ENCODE measurements around the gene TXNRD1. TPM values are rescaled to one million over a fixed set of nuclear protein-coding genes. Genes with fewer than 3 reads are reported as not detected.

Gene TXNRD1
- total and polyA plus RNA-seq, 2 of the 8 experiments (the other 6 are each of a cell fraction or from before 2014, with no cell fraction given): 56.8 to 127 TPM

- Histone ChIP-seq H4K91ac (replicated peaks; ENCODE audit: insufficient read length, low read length) (no peak overlapping the region), H2BK120ac (replicated peaks; ENCODE audit: low read depth, low read length) (no peak overlapping the region), H3K79me2 (ENCODE audit: control insufficient read depth in 1 of 2, insufficient read depth in 2 of 2, low read length in 2 of 2) (peaks cover 8 to 76% of the 10 kb centered on the region in 2 experiments), H4K5ac (ENCODE audit: insufficient read length, low read depth, low read length) (no peak overlapping the region), H3K56ac (replicated peaks; ENCODE audit: insufficient read length, low read depth, low read length) (no peak overlapping the region), H3K79me1 (ENCODE audit: low read depth, low read length) (no peaks in the 10 kb centered on the region), H2AK5ac (ENCODE audit: low read depth, low read length) (no peak overlapping the region), H3K14ac (ENCODE audit: insufficient read length) (no peak overlapping the region), H3K4me3 (ENCODE audit: extremely low read depth in 1 of 4, insufficient read depth in 2 of 4, low read depth in 3 of 4, low read length in 4 of 4) (no peak overlapping the region), H2BK5ac (ENCODE audit: low read depth, low read length) (no peak overlapping the region), H4K8ac (ENCODE audit: extremely low read depth, insufficient read depth, low read length) (no peak overlapping the region), H2AFZ (ENCODE audit: low read length) (no peak overlapping the region), H2BK20ac (ENCODE audit: low read length) (no peak overlapping the region), H3K9me3 (ENCODE audit: insufficient read depth in 2 of 2, low read depth in 1 of 2, low read length in 1 of 2) (no peaks in the 10 kb centered on the region), H3K4me2 (ENCODE audit: insufficient read depth in 1 of 2, low read depth in 2 of 2, low read length in 2 of 2) (no peak overlapping the region), H3K9ac (replicated peaks in 1 of 4; ENCODE audit: extremely low read depth in 1 of 4, low read depth in 3 of 4, low read length in 3 of 4) (no peak overlapping the region), H3K27me3 (replicated peaks in 1 of 4; ENCODE audit: control insufficient read depth in 3 of 4, extremely low read depth in 1 of 4, insufficient read depth in 3 of 4, low read length in 3 of 4) (no peaks in the 10 kb centered on the region), H3K4me1 (replicated peaks in 1 of 4; ENCODE audit: control insufficient read depth in 3 of 4, insufficient read depth in 4 of 4, low read length in 3 of 4) (peaks cover 3 to 15% (median 5%) of the 10 kb centered on the region in 4 experiments), H3K18ac (ENCODE audit: extremely low read depth, low read length) (no peak overlapping the region), H3K23me2 (ENCODE audit: low read depth, low read length) (peaks cover 3% of the 10 kb centered on the region), H3K36me3 (ENCODE audit: control insufficient read depth in 2 of 4, insufficient read depth in 4 of 4, low read length in 3 of 4) (peaks cover 4 to 29% (median 8%) of the 10 kb centered on the region in 4 experiments; a peak in 7 of 8 replicates), H3K23ac (ENCODE audit: insufficient read length) (no peak overlapping the region), H4K20me1 (replicated peaks in 1 of 2; ENCODE audit: control insufficient read depth in 1 of 2, insufficient read depth in 2 of 2, low read length in 2 of 2) (peaks cover 6 to 10% of the 10 kb centered on the region in 2 experiments), H3K27ac (ENCODE audit: low read depth, low read length) (no peak overlapping the region), H2BK15ac (ENCODE audit: low read length) (no peak overlapping the region), H3K4ac (replicated peaks; ENCODE audit: insufficient read length, low read depth, low read length) (no peak overlapping the region), H2BK12ac (ENCODE audit: low read depth, low read length) (no peak overlapping the region)
- FAIRE-seq: no peak
- no peak for DNase-seq (ENCODE audit: low read depth in 1 of 2, low spot score in 2 of 2)
- ChIA-PET POLR2A (ENCODE audit: partially characterized antibody) (interaction anchor here (0.6 to 1.9 kb wide), 3 partner anchors 10 to 82 kb away, joined by 3 to 14 read pairs (median 5); no protein-coding TSS in a partner anchor), CTCF (ENCODE audit: partially characterized antibody) (interaction anchor here (0.8 to 9.9 kb wide), 3 partner anchors 13 to 89 kb away, joined by 4 to 75 read pairs (median 11); partner anchors contain the start of genes EID3 and TXNRD1)
- 93% methylated on average over 5 of the region's 5 CpGs; no CpG with 5 or more reads in 1 of the 2 experiments for WGBS, 2 experiments (ENCODE audit: extremely low coverage in 1 of 2, insufficient coverage in 1 of 2, insufficient read length in 1 of 2, insufficient replicate concordance in 2 of 2, low coverage in 1 of 2, low lambda C conversion rate in 2 of 2, missing lambda C conversion rate in 1 of 2)
- TF ChIP-seq TEAD4 (IDR thresholded peaks at IDR 0.05; ENCODE audit: low read depth, low read length): no peak
Observed at GRCh38 chr12:104290855-104291254, 75.3 kb downstream of the TXNRD1 start.

All from H1 (cell line).